ENCODE data around the gene PTOV1.
A peak's percentile ranks its signal among the peaks of the same experiment; 100 is the strongest.

PTOV1 gene

GRCh38 chr19:49859682-49860335 lies 8.8 kb downstream of the PTOV1 start:
- no peak for DNase-seq (ENCODE audit: low spot score)

- DNase-seq (ENCODE audit: low spot score): no peak
Observed at GRCh38 chr19:49860336-49861102, 9.6 kb downstream of the PTOV1 start.

GRCh38 chr19:49861107-49861506 lies 10.1 kb downstream of the PTOV1 start:
- DNase-seq (ENCODE audit: low spot score): peak; percentile 35

- DNase-seq (ENCODE audit: low spot score): no peak
Observed at GRCh38 chr19:49861541-49862378, 10.8 kb downstream of the PTOV1 start.

GRCh38 chr19:49862391-49863253 lies 11.7 kb downstream of the PTOV1 start:
- no peak for DNase-seq (ENCODE audit: low spot score)

GRCh38 chr19:49863254-49863934 lies 12.4 kb downstream of the PTOV1 start:
- no peak for DNase-seq (ENCODE audit: low spot score)

GRCh38 chr19:49863935-49864320 lies 13.0 kb downstream of the PTOV1 start:
- no peak for DNase-seq (ENCODE audit: low spot score)

- DNase-seq (ENCODE audit: low spot score): no peak
Observed at GRCh38 chr19:49864890-49865289, 13.9 kb downstream of the PTOV1 start.

- peak; percentile 94 for DNase-seq (ENCODE audit: low spot score)
Observed at GRCh38 chr19:49866933-49867782, 16.2 kb downstream of the PTOV1 start, which contains the start of gene PNKP. Gene PNKP, minus strand, starts transcription at chr19:49867576. Its CDS starts 372 bp downstream, at chr19:49867204.

- no peak for DNase-seq (ENCODE audit: low spot score)
Observed at GRCh38 chr19:49869009-49869483, 18.1 kb downstream of the PTOV1 start.

- peak; percentile 89 for DNase-seq (ENCODE audit: low spot score)
Observed at GRCh38 chr19:49869484-49870308, 18.7 kb downstream of the PTOV1 start.

GRCh38 chr19:49870309-49870901 lies 19.4 kb downstream of the PTOV1 start:
- DNase-seq (ENCODE audit: low spot score): no peak

- no peak for DNase-seq (ENCODE audit: low spot score)
Observed at GRCh38 chr19:49871349-49871985, 20.5 kb downstream of the PTOV1 start.

GRCh38 chr19:49872245-49873128 lies 21.5 kb downstream of the PTOV1 start:
- no peak for DNase-seq (ENCODE audit: low spot score)

- DNase-seq (ENCODE audit: low spot score): no peak
Observed at GRCh38 chr19:49873129-49873521, 22.2 kb downstream of the PTOV1 start.

GRCh38 chr19:49873834-49874233 lies 22.9 kb downstream of the PTOV1 start:
- DNase-seq (ENCODE audit: low spot score): no peak

- no peak for DNase-seq (ENCODE audit: low spot score)
Observed at GRCh38 chr19:49874503-49875157, 23.7 kb downstream of the PTOV1 start.

Data from AG20443 (cell line).